HG03066 (cell line): ENCODE data around the gene PTTG1IP.

Experiments
- ATAC-seq: cut with Tn5 transposase; IDR thresholded peaks from one replicate; pipeline ENCODE4 v1.9.1; 2021; ENCODE audit warnings: low read depth; ENCODE audit not compliant: unreplicated experiment

Gene PTTG1IP

DNA sequence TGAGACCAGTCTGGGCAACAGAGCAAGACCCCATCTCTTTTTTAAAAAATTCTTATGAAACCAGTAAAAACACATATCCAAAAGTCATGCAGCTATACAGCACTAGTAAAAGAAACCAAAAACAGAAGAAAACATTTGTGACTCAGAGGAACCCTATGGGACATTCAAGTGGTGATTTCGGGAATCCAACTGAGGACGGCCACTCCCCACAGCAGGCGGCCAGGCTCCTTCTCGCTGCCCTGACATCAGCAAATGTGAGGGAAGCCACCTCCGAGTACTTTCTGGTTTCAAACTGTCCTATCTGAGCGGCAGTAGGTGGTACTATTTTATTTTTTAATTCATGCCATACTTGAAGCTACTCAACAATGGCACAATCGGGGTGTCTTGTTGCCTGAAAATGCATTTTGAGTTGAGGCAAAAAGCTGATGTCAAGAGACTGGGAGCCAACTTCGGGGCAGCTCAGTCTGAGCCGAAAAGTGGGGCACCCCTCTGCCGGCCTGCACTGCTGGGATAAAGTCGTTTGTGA is 58.9 kb downstream of the PTTG1IP start:
- no peak for ATAC-seq

DNA sequence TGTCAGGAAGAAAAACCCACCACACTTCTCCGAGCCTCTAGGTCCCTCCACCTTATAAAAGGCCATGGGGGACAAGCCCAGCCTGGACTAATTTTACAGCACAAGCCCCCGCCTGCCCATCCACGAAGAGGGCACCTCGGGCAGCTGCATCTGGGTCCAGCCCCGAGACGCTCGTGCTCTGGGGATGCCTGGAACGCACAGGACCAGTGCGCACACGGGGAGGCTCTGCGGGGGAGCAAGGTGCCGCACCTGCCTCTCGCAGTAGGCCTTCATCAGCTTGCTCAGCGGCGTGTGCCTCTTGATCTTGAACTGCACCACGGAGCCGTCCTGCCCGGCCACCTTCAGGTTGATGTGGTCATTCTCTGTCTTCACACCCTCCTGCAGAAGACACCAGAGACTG is 59.8 kb downstream of the PTTG1IP start:
- no peak for ATAC-seq

DNA sequence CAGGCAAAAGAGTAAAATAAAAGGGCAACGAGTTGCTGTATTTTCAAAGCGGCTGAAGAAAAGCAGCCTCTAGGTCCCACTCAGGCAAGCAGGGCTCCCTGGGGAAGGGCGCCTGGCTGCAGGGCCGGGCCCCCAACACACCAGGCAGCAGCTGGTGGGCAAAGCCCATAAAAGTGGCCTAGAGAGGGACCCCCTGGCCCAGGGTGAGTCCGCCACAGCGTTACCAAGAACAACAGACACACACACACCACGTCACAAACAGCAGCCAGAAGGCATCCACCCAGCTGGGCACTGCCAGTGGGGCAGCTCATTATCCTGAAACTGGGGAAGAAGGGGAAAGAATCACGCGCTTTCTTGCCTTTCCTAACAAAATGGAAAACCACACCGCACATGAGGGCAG is 60.3 kb downstream of the PTTG1IP start:
- no peak for ATAC-seq

DNA sequence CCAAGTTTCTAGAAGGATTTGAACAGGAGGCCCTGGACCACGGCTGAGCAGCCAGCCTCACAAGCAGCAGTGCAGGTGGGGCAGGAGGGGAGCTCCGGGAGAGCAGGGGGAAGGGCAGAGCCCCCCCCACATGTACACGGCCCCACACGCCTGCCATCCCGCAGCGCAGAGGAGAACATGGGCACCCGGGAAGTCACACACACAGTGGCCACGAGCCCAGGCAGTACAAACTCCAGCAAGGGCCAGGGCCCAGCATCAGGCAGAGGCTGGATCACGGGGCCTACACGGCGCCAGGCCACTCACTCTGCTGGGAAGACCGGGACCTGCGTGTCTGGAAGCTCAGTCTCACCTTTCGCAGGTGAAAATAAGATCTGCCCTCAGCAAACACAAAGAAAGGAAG is 60.9 kb downstream of the PTTG1IP start:
- ATAC-seq: no peak

DNA sequence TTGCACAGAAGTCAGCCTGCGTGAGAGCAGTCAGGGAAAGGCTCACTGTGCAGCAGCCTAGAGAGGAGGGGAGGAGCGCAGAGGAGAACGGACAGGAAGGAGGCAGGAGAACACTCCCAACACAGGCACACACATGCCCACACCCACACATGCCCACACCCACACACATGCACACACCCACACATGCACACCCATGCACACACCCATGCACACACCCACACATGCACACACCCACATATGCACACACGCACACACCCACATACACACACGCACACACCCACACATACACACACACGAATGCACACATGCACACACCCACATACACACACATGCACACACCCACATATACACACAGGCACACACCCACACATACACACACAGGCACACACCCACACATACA is 62.7 kb downstream of the PTTG1IP start:
- no peak for ATAC-seq

DNA sequence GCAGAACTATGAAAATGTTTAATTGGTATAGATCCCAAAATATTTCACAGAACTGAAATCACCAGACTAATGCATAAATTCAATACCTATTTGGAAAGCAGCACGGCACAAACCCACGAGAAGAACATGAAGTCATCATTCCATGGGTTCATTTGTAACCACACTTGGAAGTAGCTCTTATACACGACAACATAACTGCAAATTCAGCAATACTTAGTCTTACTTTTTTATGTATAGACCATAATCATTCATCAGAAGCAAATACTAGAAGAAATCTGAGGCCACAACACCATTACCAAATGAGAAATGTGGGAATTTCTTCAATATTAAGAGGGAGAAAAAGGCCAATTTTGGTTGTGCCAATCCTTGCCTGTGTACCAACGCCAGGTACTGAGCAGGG is 67.6 kb downstream of the PTTG1IP start:
- no peak for ATAC-seq

DNA sequence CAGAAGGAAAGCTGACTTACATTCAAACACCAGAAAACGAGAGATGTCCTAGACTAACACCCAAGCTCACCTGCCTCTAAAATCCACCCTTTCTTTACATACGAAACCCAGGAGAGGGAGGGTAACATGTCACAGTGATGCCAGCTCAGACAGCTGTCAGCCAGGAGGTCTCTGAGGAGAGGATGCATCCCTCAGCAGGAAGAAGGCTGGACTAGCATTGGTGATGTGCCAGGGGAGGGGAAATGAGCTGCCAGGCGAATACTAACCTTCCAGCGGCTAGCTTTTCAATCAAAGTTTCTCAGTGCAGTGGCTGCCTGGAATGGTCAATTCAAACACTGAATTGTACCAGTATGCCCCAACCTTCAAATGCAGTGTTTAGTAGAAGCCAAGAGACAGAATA is 68.3 kb downstream of the PTTG1IP start:
- no peak for ATAC-seq

DNA sequence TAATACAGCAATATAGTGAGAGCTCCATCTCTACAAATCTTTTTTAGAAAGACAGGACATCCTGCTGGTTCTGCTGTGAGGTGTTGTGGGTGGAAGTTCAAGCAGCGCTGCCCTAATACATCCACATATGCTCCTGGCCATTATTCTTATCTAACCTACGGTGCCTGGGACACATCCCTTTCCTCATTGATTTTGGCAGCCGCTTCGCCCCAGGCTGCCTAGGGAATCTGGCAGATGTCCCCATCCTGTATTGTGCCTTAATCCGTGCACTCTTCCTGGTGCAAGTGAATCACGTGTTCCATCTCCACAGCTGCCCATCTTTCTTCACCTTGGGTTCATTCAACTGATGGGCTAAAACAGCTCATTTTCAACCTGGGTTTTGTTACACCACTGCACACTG is 68.7 kb downstream of the PTTG1IP start:
- ATAC-seq: no peak

DNA sequence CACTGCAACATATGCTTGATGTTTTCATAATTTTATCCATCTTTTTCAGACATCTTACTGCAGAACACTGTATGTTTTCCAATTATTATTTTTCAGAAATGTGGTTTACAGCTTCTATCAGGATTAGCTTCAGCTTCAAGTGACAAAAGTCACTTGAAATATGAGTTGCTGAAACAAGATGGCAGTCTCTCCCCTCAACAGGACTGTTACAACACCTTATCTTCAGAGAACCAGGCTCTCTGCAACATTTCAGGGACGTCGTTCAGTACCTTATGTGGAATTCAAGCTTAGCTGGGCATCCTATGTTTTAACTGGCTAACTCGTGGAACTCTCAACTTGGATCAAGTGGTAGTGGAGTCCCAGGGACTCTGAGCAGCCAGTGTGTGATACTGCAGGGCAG is 69.8 kb downstream of the PTTG1IP start:
- no peak for ATAC-seq

DNA sequence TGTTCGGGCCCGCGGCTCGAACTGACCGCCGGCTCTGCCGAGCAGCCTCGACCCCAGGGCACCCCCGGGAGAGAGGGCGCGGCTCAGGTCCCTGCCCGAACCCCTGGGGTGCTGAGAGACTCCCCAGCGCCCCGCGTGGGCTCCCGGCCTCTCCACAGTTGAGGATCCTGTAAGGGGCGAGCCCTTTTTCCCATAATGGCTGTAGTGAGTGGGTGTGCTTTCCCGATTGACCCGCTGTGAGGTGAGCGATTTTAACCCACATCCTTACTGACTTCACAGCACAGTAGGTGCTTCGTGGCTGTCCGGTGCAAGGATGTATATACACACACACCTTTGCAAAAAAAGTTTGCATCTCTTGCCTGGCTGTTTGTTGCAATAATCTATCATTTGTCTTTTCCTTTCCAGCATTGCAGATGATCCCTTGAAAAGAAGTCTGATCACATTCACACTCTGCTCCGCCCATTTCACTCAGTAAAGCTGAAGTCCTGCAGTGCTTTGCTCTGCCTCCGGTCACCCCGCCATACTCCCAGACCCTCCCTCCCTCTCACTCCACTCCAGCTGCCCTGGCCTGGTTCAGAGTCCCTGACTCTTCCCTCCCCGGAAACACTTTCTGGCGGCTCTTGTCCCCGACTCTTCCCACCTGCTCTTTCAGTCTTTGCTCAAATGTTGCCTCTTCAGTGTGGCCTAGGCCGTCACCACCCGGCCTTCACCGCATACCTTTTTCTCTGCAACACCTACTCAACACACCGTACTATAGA is 70.9 kb downstream of the PTTG1IP start:
- ATAC-seq: no peak

DNA sequence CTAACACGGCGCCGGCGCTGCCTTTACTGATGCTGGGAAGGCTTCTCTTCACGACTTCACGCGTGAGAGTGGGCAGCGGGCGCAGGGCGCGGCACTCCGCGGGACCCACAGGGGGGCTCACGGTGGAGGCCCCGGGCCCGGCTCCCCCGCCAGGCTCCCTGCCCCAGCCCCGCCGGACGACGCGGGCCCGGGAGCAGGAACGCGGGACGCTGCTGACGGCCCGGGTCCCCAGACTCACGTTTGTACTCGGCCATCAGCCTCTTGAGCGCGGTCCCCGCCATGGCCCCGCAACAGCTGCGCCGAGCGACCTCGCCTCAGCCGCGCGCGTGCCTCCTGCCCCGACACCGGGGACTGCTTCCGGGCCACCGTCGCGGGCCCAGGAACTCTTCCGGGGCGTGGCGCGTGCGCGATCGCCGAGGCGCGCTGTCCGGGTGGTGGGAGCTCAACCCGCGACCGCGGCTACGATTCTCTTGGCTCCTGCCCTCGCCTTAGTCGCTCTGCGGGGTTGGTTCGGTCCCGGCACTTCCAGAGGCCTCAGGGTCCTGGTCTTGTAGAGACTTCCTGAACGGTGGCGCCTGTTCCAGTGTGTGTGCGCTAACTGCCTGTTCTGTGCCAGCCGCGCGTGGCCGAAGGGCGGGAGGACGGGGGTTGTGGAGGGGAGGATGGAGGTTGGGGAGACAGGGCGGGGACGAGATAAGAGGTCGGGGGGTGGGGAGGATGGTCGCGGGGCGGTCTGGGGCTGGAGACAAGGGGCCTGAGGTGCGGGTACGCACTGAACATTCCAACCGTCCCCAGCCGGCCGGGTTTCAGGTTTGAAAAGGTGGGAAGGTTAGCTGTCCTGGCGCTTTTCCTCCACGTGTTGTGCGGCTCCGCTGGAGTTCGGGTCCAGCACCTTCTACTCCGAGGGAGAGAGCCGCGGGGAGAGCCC is 71.8 kb downstream of the PTTG1IP start, which contains the start of gene UBE2G2:
Gene UBE2G2, minus strand, starts transcription at position 353 of the 928 bp plus-strand sequence. Its CDS starts 72 bp downstream, at position 281.
- peak; percentile 70 for ATAC-seq

DNA sequence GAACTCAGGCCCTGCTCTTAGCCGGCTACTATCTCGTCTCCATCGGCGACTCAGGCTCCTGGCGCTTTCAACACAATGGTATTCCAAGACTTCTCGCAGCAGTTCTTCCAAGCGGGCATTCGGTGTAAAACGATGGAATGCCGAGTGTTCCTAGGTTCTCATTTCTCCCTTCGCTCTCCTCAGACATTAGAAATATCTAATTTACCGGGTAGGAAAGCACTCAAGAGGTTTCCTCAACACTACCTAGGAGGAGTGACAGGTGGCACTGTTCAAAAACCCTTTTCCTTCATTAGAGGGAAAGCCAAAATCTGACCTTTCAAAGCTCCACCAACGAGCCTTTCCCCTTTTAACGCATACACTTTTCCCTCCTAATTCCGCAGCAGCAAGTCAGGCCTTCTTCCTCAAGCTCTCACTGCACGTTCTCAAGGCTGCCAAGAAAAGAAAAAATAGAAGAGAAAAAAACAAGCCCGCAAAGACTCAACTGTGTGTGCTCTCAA is 72.5 kb downstream of the PTTG1IP start:
- no peak for ATAC-seq

DNA sequence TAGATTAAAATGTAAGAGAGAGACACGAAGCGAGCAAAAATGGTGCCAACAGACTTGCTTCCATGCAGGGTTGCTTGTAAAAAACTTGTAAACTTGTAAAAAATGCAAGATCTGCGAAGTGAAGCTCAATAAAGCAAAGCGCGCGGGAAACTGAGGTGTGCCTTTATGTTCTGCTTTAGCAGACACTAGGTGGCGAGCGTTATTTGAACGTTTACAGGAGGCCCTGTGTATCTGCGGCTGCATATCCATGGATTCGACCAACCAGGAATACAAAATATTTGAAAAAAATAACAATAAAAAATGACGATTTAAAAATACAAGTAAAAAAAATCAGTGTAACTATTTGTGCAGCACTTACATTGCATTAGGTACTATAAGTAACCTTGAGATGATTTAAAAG is 73.4 kb downstream of the PTTG1IP start:
- no peak for ATAC-seq

DNA sequence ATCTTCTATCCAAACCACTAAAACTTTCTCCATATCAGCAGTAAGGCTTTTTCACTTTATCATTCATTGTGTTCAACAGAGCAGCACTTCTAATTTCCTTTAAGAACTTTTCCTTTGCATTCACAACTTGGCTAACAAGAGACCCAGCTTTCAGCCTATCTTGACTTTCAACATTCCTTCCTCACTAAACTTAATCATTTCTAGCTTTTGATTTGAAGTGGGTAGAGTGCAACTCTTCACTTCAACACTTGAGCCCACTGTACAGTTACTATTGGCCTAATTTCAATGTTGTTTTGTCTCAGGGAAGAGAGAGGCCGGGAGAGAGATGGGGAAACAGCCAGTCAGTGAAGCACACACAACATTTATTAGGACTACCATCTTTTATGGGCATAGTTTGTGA is 73.8 kb downstream of the PTTG1IP start:
- ATAC-seq: no peak
